ENCODE results near the gene ABHD10. TPM values are rescaled to one million over a fixed set of nuclear protein-coding genes. Genes with fewer than 3 reads are reported as not detected.
"Not testable (repeated sequence)": the region's sequence is repeated elsewhere in the genome, so short reads cannot be mapped to it uniquely, and the experiment has no call there.

ABHD10 gene
- total RNA-seq, 1 donor from 2014 or later, result 51.7 TPM

GRCh38 chr3:112012205-112012992, 33.6 kb downstream of the ABHD10 start:
- ATAC-seq, result peak; percentile 29

GRCh38 chr3:112013058-112013783, 34.4 kb downstream of the ABHD10 start:
- DNase-seq (ENCODE audit: missing footprints), result no peak
- intact Hi-C loops (cut with DNase I), result loop anchor here (1.0 to 5.0 kb wide), 3 partner anchors 24 to 41 kb away; no protein-coding TSS in a partner anchor
- ATAC-seq, result peak; percentile 81

More at GRCh38 chr3:112012205-112012992, 33.6 kb downstream of the ABHD10 start:
- intact Hi-C loops (cut with DNase I), result loop anchor here (1.0 to 5.0 kb wide), 3 partner anchors 30 to 343 kb away; no protein-coding TSS in a partner anchor
- DNase-seq (ENCODE audit: missing footprints), result no peak

- intact Hi-C loops (cut with DNase I), result loop anchor here (1.0 to 5.0 kb wide), 3 partner anchors 24 to 41 kb away; no protein-coding TSS in a partner anchor
- DNase-seq (ENCODE audit: missing footprints) (no peak), ATAC-seq (no peak)
These were observed 34.9 kb downstream of the ABHD10 start for GRCh38 chr3:112013784-112014143.

- DNase-seq (ENCODE audit: missing footprints) (no peak), ATAC-seq (no peak)
- intact Hi-C loops (cut with DNase I), result no loop called here
These were observed 38.3 kb downstream of the ABHD10 start for GRCh38 chr3:112017091-112017490.

GRCh38 chr3:112018712-112019111, 39.9 kb downstream of the ABHD10 start:
- intact Hi-C loops (cut with DNase I), result no loop called here
- ATAC-seq (no peak), DNase-seq (ENCODE audit: missing footprints) (no peak)

GRCh38 chr3:112019716-112020115, 40.9 kb downstream of the ABHD10 start:
- intact Hi-C loops (cut with DNase I), result no loop called here
- DNase-seq (ENCODE audit: missing footprints) (no peak), ATAC-seq (no peak)

- ATAC-seq, result no peak
- no peak for DNase-seq (ENCODE audit: missing footprints)
- intact Hi-C loops (cut with DNase I), result no loop called here
These were observed 41.9 kb downstream of the ABHD10 start for GRCh38 chr3:112020674-112021085.

GRCh38 chr3:112027142-112027541, 48.3 kb downstream of the ABHD10 start:
- intact Hi-C loops (cut with DNase I), result no loop called here
- ATAC-seq (no peak), DNase-seq (ENCODE audit: missing footprints) (no peak)

- intact Hi-C loops (cut with DNase I), result no loop called here
- no peak for DNase-seq (ENCODE audit: missing footprints)
- peak; percentile 54 for ATAC-seq
These were observed 49.0 kb downstream of the ABHD10 start for GRCh38 chr3:112027826-112028225.

GRCh38 chr3:112030901-112031300, 52.1 kb downstream of the ABHD10 start:
- ATAC-seq (no peak), DNase-seq (ENCODE audit: missing footprints) (no peak)
- intact Hi-C loops (cut with DNase I), result no loop called here

- intact Hi-C loops (cut with DNase I), result no loop called here
- ATAC-seq (peak; percentile 62), DNase-seq (ENCODE audit: missing footprints) (no peak)
These were observed 53.4 kb downstream of the ABHD10 start for GRCh38 chr3:112032098-112032731.

- no peak for DNase-seq (ENCODE audit: missing footprints)
- intact Hi-C loops (cut with DNase I), result no loop called here
- ATAC-seq, result no peak
These were observed 55.6 kb downstream of the ABHD10 start, which contains the start of gene TMPRSS7 for GRCh38 chr3:112034436-112034835. TSS of gene TMPRSS7 (plus strand) at chr3:112034736. CDS start at chr3:112034846, 110 bp downstream.

GRCh38 chr3:112035241-112035640, 56.4 kb downstream of the ABHD10 start:
- ATAC-seq (no peak), DNase-seq (ENCODE audit: missing footprints) (no peak)
- intact Hi-C loops (cut with DNase I), result no loop called here

- DNase-seq (ENCODE audit: missing footprints); ATAC-seq; intact Hi-C loops (cut with DNase I): not testable (repeated sequence)
These were observed 58.4 kb downstream of the ABHD10 start for GRCh38 chr3:112037194-112037593.

- no peak for DNase-seq (ENCODE audit: missing footprints)
- intact Hi-C loops (cut with DNase I), result no loop called here
- ATAC-seq, result no peak
These were observed 60.0 kb downstream of the ABHD10 start for GRCh38 chr3:112038863-112039262.

- intact Hi-C loops (cut with DNase I), result no loop called here
- no peak for ATAC-seq
These were observed 62.5 kb downstream of the ABHD10 start for GRCh38 chr3:112041321-112041720.

GRCh38 chr3:112042842-112043280, 64.0 kb downstream of the ABHD10 start:
- ATAC-seq (no peak), DNase-seq (ENCODE audit: missing footprints) (no peak)
- intact Hi-C loops (cut with DNase I), result loop anchor here (2.0 kb wide), 3 partner anchors 30 to 374 kb away; no protein-coding TSS in a partner anchor

More at GRCh38 chr3:112041321-112041720, 62.5 kb downstream of the ABHD10 start:
- DNase-seq (ENCODE audit: missing footprints), result no peak
